ENCODE measurements around the gene ZKSCAN8. TPM values are rescaled to one million over a fixed set of nuclear protein-coding genes. Genes with fewer than 3 reads are reported as not detected.

The ZKSCAN8 gene
- total RNA-seq, 1 experiment from 2014 or later, result 20.7 TPM

- ATAC-seq, result no peak
- H3K4me2 ChIP-seq (ENCODE audit: low read length), result no peak overlapping the region
Measured at GRCh38 chr6:28208111-28208659, 66.5 kb downstream of the ZKSCAN8 start.

More at GRCh38 chr6:28208111-28208659, 66.5 kb downstream of the ZKSCAN8 start:
- Histone ChIP-seq H3K4me3 (replicated peaks in 1 of 2; ENCODE audit: low read depth in 1 of 2, low read length in 2 of 2) (no peak overlapping the region), H2AFZ (ENCODE audit: low read depth, low read length, poor library complexity, severe bottlenecking) (no peak overlapping the region), H3K9me3 (ENCODE audit: control insufficient read depth in 1 of 2, insufficient read depth in 1 of 2, low read depth in 1 of 2, low read length in 2 of 2) (no peaks in the 10 kb centered on the region), H3K9ac (ENCODE audit: low read length) (no peak overlapping the region), H4K20me1 (ENCODE audit: insufficient read depth) (no peaks in the 10 kb centered on the region), H3K27ac (ENCODE audit: low read depth, low read length) (no peak overlapping the region), H3K27me3 (ENCODE audit: insufficient read depth, low read length) (no peaks in the 10 kb centered on the region), H3K4me1 (ENCODE audit: control insufficient read depth in 1 of 2, insufficient read depth in 2 of 2, low read length in 2 of 2) (peaks cover 5 to 13% of the 10 kb centered on the region in 2 experiments; a peak in 3 of 4 replicates), H3K36me3 (ENCODE audit: control insufficient read depth in 1 of 2, insufficient read depth in 2 of 2, low read length in 2 of 2) (no peaks in the 10 kb centered on the region), H3K9me2 (ENCODE audit: insufficient read depth) (no peaks in the 10 kb centered on the region), H3K79me2 (ENCODE audit: insufficient read depth, low read length) (no peaks in the 10 kb centered on the region)
- TF ChIP-seq ELF1 (IDR thresholded peaks at IDR 0.05; ENCODE audit: borderline replicate concordance, low read depth) (no peak), MAX (IDR thresholded peaks at IDR 0.05) (no peak), EZH2 (IDR thresholded peaks at IDR 0.05) (no peak), ZFX (IDR thresholded peaks at IDR 0.05) (no peak), SP1 (IDR thresholded peaks at IDR 0.05; ENCODE audit: low read depth) (no peak), EGR1 (IDR thresholded peaks at IDR 0.05; ENCODE audit: low read depth) (no peak), FOSL1 (IDR thresholded peaks at IDR 0.05; ENCODE audit: low read depth) (no peak)
- intact Hi-C loops (cut with micrococcal nuclease), result no loop called here
- no peak for DNase-seq (ENCODE audit: low read depth, low spot score)
- RAD21 ChIA-PET (ENCODE audit: low non-redundant PET in 1 of 2, low total read pairs in 2 of 2, uncharacterized antibody in 2 of 2, unreplicated experiment in 2 of 2), result no interaction called here
- POLR2A ChIA-PET, result no interaction called here
- BruUV-seq (replicated peaks), result no TSS peak
- CTCF ChIA-PET, result no interaction called here

Other genes starting within 250 kb of the ZKSCAN8 start
- not detected for gene OR2B2, start 229.5 kb upstream of the ZKSCAN8 start, total RNA-seq (2021; ENCODE audit: unreplicated experiment)
- 0.25 TPM for gene OR2B6, start 184.6 kb upstream of the ZKSCAN8 start, total RNA-seq (2021; ENCODE audit: unreplicated experiment)
- 11.2 TPM for gene ZNF165, start 61.3 kb upstream of the ZKSCAN8 start, total RNA-seq (2021; ENCODE audit: unreplicated experiment)
- 5.0 TPM for gene ZSCAN16, start 17.3 kb upstream of the ZKSCAN8 start, total RNA-seq (2021; ENCODE audit: unreplicated experiment)
- 10.8 TPM for gene ZSCAN9, start 83.4 kb downstream of the ZKSCAN8 start, total RNA-seq (2021; ENCODE audit: unreplicated experiment)
- gene ZKSCAN4, start 110.4 kb downstream of the ZKSCAN8 start, total RNA-seq (2021; ENCODE audit: unreplicated experiment), result 4.8 TPM
- gene NKAPL, start 117.4 kb downstream of the ZKSCAN8 start, total RNA-seq (2021; ENCODE audit: unreplicated experiment), result not detected
- gene ZSCAN26, start 125.3 kb downstream of the ZKSCAN8 start, total RNA-seq (2021; ENCODE audit: unreplicated experiment), result 10.3 TPM
- 3.6 TPM for gene PGBD1, start 139.7 kb downstream of the ZKSCAN8 start, total RNA-seq (2021; ENCODE audit: unreplicated experiment)
- gene ZSCAN31, start 194.3 kb downstream of the ZKSCAN8 start, total RNA-seq (2021; ENCODE audit: unreplicated experiment), result 10.1 TPM
- 11.2 TPM for gene ZKSCAN3, start 208.1 kb downstream of the ZKSCAN8 start, total RNA-seq (2021; ENCODE audit: unreplicated experiment)

All from HCT116 (cell line).